Activated T-cell treated with anti-CD3 and anti-CD28 coated beads, Interleukin-2, amount 50 U/mL, for 24 hours (primary cell): Measurements from ENCODE around the gene PM20D2.

Experiments
- DNase-seq: peaks from one replicate; pipeline ENCODE4 v3.0.0-alpha.2; 2020
- H3K27ac Mint-ChIP-seq: 2 replicates; pipeline ENCODE4 v1.8.0; 2020; ENCODE audit warnings: mild to moderate bottlenecking, mixed read lengths
- H3K27me3 Mint-ChIP-seq: 2 replicates; pipeline ENCODE4 v1.8.0; 2020; ENCODE audit warnings: mixed read lengths
- H3K36me3 Mint-ChIP-seq: 2 replicates; pipeline ENCODE4 v1.8.0; 2020; ENCODE audit warnings: low read depth, mixed read lengths
- H3K4me1 Mint-ChIP-seq: 2 replicates; pipeline ENCODE4 v1.8.0; 2020; ENCODE audit warnings: low read depth, mixed read lengths
- H3K4me3 Mint-ChIP-seq: 2 replicates; pipeline ENCODE4 v1.8.0; 2020; ENCODE audit warnings: mild to moderate bottlenecking, moderate library complexity, mixed read lengths
- H3K9me3 Mint-ChIP-seq: 2 replicates; pipeline ENCODE4 v1.8.0; 2020; ENCODE audit warnings: mixed read lengths

PM20D2 gene

GRCh38 chr6:89208551-89208950 is 62.7 kb downstream of the PM20D2 start:
- DNase-seq: no peak
- no peaks in the 10 kb centered on the region for H3K36me3 Mint-ChIP-seq
- no peak overlapping the region for H3K27ac Mint-ChIP-seq
- H3K4me1 Mint-ChIP-seq: no peaks in the 10 kb centered on the region
- H3K9me3 Mint-ChIP-seq: no peaks in the 10 kb centered on the region
- H3K4me3 Mint-ChIP-seq: no peak overlapping the region
- no peaks in the 10 kb centered on the region for H3K27me3 Mint-ChIP-seq

GRCh38 chr6:89209457-89209856 is 63.6 kb downstream of the PM20D2 start:
- Mint-ChIP-seq H3K27ac (no peak overlapping the region), H3K36me3 (no peaks in the 10 kb centered on the region), H3K27me3 (no peaks in the 10 kb centered on the region), H3K4me1 (no peaks in the 10 kb centered on the region), H3K9me3 (no peaks in the 10 kb centered on the region), H3K4me3 (no peak overlapping the region)
- DNase-seq: no peak

- H3K36me3 Mint-ChIP-seq: no peaks in the 10 kb centered on the region
- H3K27me3 Mint-ChIP-seq: no peaks in the 10 kb centered on the region
- no peak overlapping the region for H3K27ac Mint-ChIP-seq
- H3K4me1 Mint-ChIP-seq: no peaks in the 10 kb centered on the region
- no peak for DNase-seq
- H3K9me3 Mint-ChIP-seq: no peaks in the 10 kb centered on the region
- H3K4me3 Mint-ChIP-seq: no peak overlapping the region
Observed at GRCh38 chr6:89212472-89212871, 66.6 kb downstream of the PM20D2 start.

GRCh38 chr6:89214197-89214596 is 68.3 kb downstream of the PM20D2 start:
- Mint-ChIP-seq H3K27ac (no peak overlapping the region), H3K27me3 (peaks cover 2% of the 10 kb centered on the region), H3K9me3 (no peaks in the 10 kb centered on the region), H3K36me3 (no peaks in the 10 kb centered on the region), H3K4me3 (no peak overlapping the region), H3K4me1 (no peaks in the 10 kb centered on the region)
- DNase-seq: no peak
